ENCODE data around the gene NYAP2.

DNA sequence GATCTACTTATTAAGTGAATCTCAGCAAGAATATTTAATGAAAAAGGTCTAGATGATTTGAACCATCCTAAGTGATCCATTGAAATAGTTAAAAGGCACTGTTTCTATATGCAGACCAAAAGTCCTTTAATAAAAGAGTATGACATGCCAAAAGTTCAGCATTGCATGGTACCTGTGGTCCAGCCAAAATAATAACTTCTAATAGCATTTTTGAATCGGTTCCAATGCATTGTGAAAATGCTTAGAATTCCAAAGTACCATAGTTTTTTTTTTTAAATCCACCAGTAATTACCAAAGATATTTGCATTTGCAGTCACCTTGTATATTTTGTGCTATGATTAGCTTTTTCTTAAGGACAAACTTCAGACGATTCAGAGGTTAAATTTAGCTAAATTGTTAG, 79.9 kb downstream of the NYAP2 start:
- TF ChIP-seq, protein P1, sequence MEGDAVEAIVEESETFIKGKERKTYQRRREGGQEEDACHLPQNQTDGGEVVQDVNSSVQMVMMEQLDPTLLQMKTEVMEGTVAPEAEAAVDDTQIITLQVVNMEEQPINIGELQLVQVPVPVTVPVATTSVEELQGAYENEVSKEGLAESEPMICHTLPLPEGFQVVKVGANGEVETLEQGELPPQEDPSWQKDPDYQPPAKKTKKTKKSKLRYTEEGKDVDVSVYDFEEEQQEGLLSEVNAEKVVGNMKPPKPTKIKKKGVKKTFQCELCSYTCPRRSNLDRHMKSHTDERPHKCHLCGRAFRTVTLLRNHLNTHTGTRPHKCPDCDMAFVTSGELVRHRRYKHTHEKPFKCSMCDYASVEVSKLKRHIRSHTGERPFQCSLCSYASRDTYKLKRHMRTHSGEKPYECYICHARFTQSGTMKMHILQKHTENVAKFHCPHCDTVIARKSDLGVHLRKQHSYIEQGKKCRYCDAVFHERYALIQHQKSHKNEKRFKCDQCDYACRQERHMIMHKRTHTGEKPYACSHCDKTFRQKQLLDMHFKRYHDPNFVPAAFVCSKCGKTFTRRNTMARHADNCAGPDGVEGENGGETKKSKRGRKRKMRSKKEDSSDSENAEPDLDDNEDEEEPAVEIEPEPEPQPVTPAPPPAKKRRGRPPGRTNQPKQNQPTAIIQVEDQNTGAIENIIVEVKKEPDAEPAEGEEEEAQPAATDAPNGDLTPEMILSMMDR (IDR thresholded peaks at IDR 0.05), result no peak
- no peak for TF ChIP-seq POLR2A (IDR thresholded peaks at IDR 0.05)
